SK-N-MC (cell line): Measurements from ENCODE around the gene GGA3.
"Not testable (repeated sequence)": the region's sequence is repeated elsewhere in the genome, so short reads cannot be mapped to it uniquely, and the experiment has no call there.

ENCODE experiments used
- DNase-seq: peaks from one replicate; pipeline ENCODE4 v3.0.0-alpha.2; 2011; ENCODE audit warnings: low read depth, low spot score
- H3K27ac ChIP-seq: fragments of 200-600 bp; sonication (generic); 2 replicates; pipeline ENCODE4 v1.5.1; 2016; ENCODE audit warnings: mixed run types
- H3K36me3 ChIP-seq: fragments of 200-600 bp; sonication (generic); 2 replicates; pipeline ENCODE4 v1.6.1; 2017; ENCODE audit warnings: antibody characterized with exemption, low read length, mixed read lengths; ENCODE audit not compliant: insufficient read depth
- H3K4me3 ChIP-seq: fragments of 200-600 bp; sonication (generic); 2 replicates; pipeline ENCODE4 v1.5.1; 2016
- H3K9ac ChIP-seq: fragments of 200-600 bp; sonication (generic); 2 replicates; pipeline ENCODE4 v1.8.0; 2017; ENCODE audit warnings: mixed run types, mixed read lengths; ENCODE audit not compliant: insufficient read length
- H3K9me3 ChIP-seq: fragments of 200-600 bp; sonication (generic); 2 replicates; pipeline ENCODE4 v1.6.1; 2017; ENCODE audit warnings: low read depth, mild to moderate bottlenecking, antibody characterized with exemption, low read length, moderate library complexity, mixed read lengths
- EZH2 ChIP-seq: fragments of 200-600 bp; sonication (generic); IDR thresholded peaks from one replicate; pipeline ENCODE4 v1.6.1; 2017; ENCODE audit warnings: antibody characterized with exemption
- FOXP2 ChIP-seq: optimal IDR thresholded peaks from 2 replicates; pipeline ENCODE3; 2011; ENCODE audit warnings: mild to moderate bottlenecking, moderate library complexity; ENCODE audit not compliant: insufficient read depth; ENCODE audit errors: extremely low read length, control extremely low read depth
- POLR2AphosphoS5 ChIP-seq: IDR thresholded peaks from 2 replicates; pipeline ENCODE4 v1.6.1; 2012; ENCODE audit warnings: mild to moderate bottlenecking, low read depth, low read length, borderline replicate concordance

Gene GGA3

GRCh38 chr17:75208161-75208560 is 53.2 kb downstream of the GGA3 start:
- Histone ChIP-seq H3K36me3 (peaks cover 46% of the 10 kb centered on the region), H3K9me3 (no peaks in the 10 kb centered on the region), H3K9ac (peak overlapping the region; percentile 32), H3K27ac (no peak overlapping the region), H3K4me3 (no peak overlapping the region)
- DNase-seq, result no peak
- TF ChIP-seq POLR2AphosphoS5, result no peak
- TF ChIP-seq EZH2, result no peak
- TF ChIP-seq FOXP2, result no peak

DNA sequence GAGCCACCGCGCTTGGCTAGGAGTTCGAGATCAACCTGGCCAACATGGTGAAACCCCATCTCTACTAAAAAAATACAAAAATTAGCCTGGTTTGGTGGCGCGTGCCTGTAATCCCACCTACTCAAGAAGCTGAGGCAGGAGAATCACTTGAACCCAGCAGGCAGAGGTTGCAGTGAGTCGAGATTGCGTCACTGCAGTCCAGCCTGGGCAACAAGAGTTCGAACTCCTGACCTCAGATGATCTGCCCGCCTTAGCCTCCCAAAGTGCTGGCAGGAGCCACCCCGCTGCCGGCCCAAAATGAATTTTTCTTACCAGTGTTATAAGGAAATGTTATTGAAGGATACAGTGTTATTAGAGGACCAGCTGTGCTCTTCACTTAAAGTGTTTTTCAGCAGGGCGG is 53.6 kb downstream of the GGA3 start:
- H3K9ac ChIP-seq, result no peak overlapping the region
- TF ChIP-seq POLR2AphosphoS5 (no peak), FOXP2 (no peak), EZH2 (no peak)
- H3K36me3 ChIP-seq, result peaks cover 42% of the 10 kb centered on the region
- no peaks in the 10 kb centered on the region for H3K9me3 ChIP-seq
- H3K27ac ChIP-seq, result no peak overlapping the region
- H3K4me3 ChIP-seq, result no peak overlapping the region
- DNase-seq, result no peak

GRCh38 chr17:75207050-75207407 is 54.4 kb downstream of the GGA3 start:
- H3K27ac ChIP-seq, H3K9me3 ChIP-seq, DNase-seq: not testable (repeated sequence)
- Histone ChIP-seq H3K9ac (peak overlapping the region; percentile 98), H3K36me3 (peaks cover 34% of the 10 kb centered on the region), H3K4me3 (peak overlapping the region; percentile 99)

DNA sequence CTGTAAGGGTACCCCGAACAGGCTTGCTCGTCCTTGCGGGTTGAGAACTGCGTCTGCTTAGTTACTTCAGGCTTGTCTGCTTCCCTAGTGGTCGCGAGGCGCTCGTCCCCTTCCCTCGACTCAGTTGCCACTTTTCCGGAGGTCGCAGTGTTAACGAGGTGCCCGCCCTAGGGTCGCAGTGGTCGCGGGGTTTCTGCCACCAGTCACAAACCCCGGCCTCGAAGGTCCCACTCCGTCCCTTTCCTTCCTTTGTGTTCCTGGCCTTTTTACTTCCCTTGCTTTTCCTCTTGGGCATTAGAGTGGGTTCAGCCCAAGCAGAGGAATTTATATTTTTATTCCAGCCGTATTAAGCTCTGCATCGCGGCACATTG is 55.6 kb downstream of the GGA3 start:
- Histone ChIP-seq H3K36me3 (peaks cover 23% of the 10 kb centered on the region), H3K9ac (peak overlapping the region; percentile 98), H3K4me3 (peak overlapping the region; percentile 99), H3K9me3 (no peaks in the 10 kb centered on the region), H3K27ac (peak overlapping the region; percentile 99)
- no peak for DNase-seq
- TF ChIP-seq FOXP2, result no peak
- no peak for TF ChIP-seq EZH2
- TF ChIP-seq POLR2AphosphoS5, result no peak

- TF ChIP-seq FOXP2 (no peak), EZH2 (no peak), POLR2AphosphoS5 (peak; percentile 79)
- peaks cover 19% of the 10 kb centered on the region for H3K36me3 ChIP-seq
- H3K9me3 ChIP-seq, result no peaks in the 10 kb centered on the region
Measured at GRCh38 chr17:75205037-75205792, 56.2 kb downstream of the GGA3 start, which contains the start of gene NUP85. TSS of gene NUP85 (plus strand) at chr17:75205679. CDS start at chr17:75205762, 83 bp downstream.

GRCh38 chr17:75199886-75200618 is 61.4 kb downstream of the GGA3 start:
- no peak overlapping the region for H3K4me3 ChIP-seq
- no peaks in the 10 kb centered on the region for H3K9me3 ChIP-seq
- H3K27ac ChIP-seq, result no peak overlapping the region
- H3K9ac ChIP-seq, result no peak overlapping the region
- no peaks in the 10 kb centered on the region for H3K36me3 ChIP-seq
- no peak for DNase-seq
- no peak for TF ChIP-seq POLR2AphosphoS5
- TF ChIP-seq FOXP2, result no peak
- no peak for TF ChIP-seq EZH2

More at GRCh38 chr17:75205037-75205792, 56.2 kb downstream of the GGA3 start, which contains the start of gene NUP85:
- Histone ChIP-seq H3K27ac (peak within 1 kb of the TSS; percentile 99), H3K4me3 (peak within 1 kb of the TSS; percentile 99), H3K9ac (peak within 1 kb of the TSS; percentile 98)
- peak; percentile 82 for DNase-seq

DNA sequence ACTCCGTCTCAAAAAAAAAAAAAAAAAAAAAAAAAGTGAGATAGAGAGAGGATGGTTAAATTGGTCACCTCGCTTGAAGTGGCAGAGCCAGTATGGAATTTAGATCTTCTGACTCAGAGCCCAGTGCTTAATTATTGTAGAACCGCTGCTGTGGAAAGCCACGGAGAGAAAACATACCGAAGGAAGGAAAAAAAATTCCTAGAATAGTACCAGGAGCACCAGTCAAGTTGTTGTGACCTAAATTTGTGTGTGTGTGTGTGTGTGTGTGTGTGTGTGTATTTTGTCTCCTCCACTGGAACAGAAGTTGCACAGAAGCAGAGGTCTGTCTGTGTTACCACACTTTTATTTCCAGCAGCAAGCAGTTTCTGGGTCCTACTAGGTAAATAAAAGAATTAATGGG is 66.5 kb downstream of the GGA3 start:
- Histone ChIP-seq H3K27ac (no peak overlapping the region), H3K9me3 (no peaks in the 10 kb centered on the region), H3K4me3 (no peak overlapping the region)

DNA sequence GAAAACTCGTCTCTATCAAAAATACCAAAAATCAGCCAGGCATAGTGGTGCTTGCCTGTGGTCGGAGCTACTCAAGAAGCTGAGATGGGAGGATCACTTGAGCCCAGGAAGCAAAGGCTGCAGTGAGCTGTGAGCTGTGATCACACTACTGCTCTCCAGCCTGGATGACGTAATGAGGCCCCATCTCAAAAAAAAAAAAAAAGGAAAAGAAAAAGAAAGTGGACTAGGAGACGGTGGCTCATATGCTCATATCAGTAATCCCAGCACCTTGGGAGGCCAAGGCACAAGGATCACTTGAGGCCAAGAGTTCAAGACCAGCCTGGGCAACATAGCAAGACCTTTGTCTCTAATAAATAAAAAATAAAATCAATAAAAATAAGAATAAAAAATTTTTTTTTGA is 69.8 kb downstream of the GGA3 start:
- Histone ChIP-seq H3K36me3 (no peaks in the 10 kb centered on the region), H3K27ac (no peak overlapping the region), H3K4me3 (no peak overlapping the region), H3K9ac (no peak overlapping the region), H3K9me3 (no peaks in the 10 kb centered on the region)
- no peak for DNase-seq
- TF ChIP-seq FOXP2 (no peak), POLR2AphosphoS5 (no peak), EZH2 (no peak)

More for the DNA sequence above, 66.5 kb downstream of the GGA3 start:
- no peak for DNase-seq
- no peak overlapping the region for H3K9ac ChIP-seq
- no peak for TF ChIP-seq EZH2
- TF ChIP-seq FOXP2, result no peak
- TF ChIP-seq POLR2AphosphoS5, result no peak
- no peaks in the 10 kb centered on the region for H3K36me3 ChIP-seq

- H3K27ac ChIP-seq, result no peak overlapping the region
- no peak for TF ChIP-seq FOXP2
- TF ChIP-seq EZH2, result no peak
- no peak for TF ChIP-seq POLR2AphosphoS5
- DNase-seq, result no peak
- H3K36me3 ChIP-seq, result no peaks in the 10 kb centered on the region
- no peak overlapping the region for H3K4me3 ChIP-seq
- no peak overlapping the region for H3K9ac ChIP-seq
- H3K9me3 ChIP-seq, result no peaks in the 10 kb centered on the region
Measured at GRCh38 chr17:75188614-75189013, 72.8 kb downstream of the GGA3 start.
